H4 (cell line): ENCODE data around the gene SLC24A1. TPM values are rescaled to one million over a fixed set of nuclear protein-coding genes. Genes with fewer than 3 reads are reported as not detected.

Experiments used
- DNase-seq: peaks from one replicate; pipeline ENCODE4 v3.0.0-alpha.2; 2015; ENCODE audit warnings: low spot score
- total RNA-seq: library from RNA; depleted of rRNA; stranded (reverse); fragments of >200 nt; shearing (Covaris generic); gene quantifications from 2 replicates; pipeline ENCODE4 v1.2.3, GENCODE V29; 2014; rRNA removed

SLC24A1 gene
- total RNA-seq, 1 experiment from 2014 or later: 3.9 TPM

DNA sequence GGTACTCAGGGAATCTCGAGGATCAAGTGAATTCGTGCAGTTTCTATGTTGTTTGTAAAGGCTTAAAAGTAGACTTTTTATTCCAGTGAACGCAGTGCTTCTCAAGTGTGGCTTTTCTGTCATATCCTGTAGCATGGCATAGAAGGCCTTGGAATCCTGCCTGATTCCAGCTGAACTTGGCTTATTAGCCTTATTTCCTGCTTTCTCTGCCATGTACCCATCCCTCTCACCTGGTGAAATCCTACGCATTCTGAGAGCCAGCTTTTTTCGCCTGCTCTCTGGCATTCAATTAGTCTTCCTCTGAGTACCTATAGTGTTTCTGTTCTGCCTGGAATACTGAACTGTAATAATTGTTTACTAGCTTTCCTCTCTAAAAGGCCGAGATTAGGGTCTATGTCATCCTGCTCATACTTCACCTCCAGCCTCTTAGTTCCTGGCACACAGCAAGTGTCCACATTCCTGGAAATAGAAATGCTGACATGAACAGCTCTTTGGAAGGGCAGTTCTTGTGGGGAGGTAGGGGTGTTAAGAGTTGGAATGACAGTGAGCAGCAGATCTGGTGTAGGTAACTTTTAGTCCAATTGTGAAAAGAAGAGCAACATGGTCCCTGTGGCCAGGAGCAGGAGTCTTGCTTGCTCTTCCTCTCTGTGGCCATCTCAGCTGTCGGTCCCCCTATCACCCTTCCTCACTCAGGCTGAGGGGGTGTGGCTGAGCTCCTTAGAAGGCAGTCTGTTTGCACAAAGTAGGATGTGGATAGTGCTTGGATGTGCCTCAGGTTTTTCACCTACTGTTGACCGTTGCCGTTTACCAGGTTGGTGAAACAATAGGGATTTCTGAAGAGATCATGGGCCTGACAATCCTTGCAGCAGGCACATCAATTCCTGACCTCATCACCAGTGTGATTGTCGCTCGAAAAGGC, 30.4 kb downstream of the SLC24A1 start:
- DNase-seq: no peak

DNA sequence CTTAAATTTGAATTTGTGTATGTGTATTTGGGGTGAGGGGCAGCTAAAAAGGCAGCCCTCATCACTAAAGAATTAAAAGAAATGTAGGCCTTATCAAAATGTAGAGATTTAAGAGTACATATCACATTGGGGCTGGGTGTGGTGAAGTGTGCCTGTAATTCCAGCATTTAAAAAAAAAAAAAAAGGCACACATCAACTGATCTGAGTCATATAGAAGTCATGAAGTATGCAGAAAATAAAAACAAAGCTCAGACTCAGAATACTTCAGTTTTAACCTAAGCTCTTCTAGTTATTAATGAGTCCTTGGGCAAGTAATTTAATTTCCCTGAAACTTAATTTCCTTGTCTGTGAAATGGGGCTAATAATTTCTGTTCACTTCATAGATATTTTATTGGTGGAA, 31.6 kb downstream of the SLC24A1 start:
- DNase-seq: no peak

GRCh38 chr15:65653801-65654521, 32.2 kb downstream of the SLC24A1 start:
- DNase-seq: no peak

DNA sequence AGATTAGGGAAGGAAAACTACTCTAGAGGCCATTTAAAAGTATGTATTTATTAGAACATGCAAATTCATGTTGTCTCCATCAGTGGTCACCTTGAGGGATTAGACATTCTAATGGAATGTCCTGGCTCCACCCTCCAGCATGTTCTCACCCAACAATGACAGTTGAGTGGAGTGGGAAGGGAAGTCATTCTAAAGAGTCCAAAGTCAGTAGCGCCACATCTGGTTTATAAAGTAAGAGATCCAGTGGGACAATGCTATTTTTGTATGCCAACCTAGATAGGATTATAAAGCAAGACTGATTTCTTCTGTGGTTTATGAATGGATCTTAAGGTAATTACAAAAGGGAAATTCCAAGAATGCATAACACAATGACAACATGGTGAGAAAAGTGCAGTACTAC, 33.3 kb downstream of the SLC24A1 start:
- peak; percentile 30 for DNase-seq

- DNase-seq: no peak
Measured at GRCh38 chr15:65655457-65655856, 33.7 kb downstream of the SLC24A1 start.

DNA sequence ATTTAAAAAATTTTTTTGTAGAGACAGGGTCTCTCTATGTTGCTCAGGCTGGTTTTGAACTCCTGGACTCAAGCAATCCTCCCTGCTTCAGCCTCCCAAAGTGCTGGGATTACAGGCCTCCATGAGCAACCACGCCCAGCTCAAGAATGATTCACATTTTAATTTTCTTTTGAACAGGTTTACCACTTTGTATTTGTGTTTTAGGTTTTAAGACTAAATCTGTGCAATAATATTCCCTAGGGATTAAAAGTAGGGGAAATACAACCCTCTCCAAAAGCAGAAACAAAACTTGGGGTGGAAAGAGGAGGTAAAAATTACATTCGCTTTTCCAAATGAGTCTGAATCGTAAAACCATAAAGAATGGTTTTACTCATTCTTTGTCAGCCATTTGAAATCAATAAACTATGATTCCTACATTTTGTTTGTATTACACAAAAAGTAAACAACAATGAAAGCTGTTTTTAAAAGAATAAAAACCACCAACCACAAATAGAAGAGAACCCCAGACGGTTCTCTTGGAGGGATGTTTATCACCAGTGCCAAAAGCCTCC, 37.8 kb downstream of the SLC24A1 start:
- DNase-seq: no peak

GRCh38 chr15:65660927-65661326, 39.2 kb downstream of the SLC24A1 start:
- DNase-seq: no peak

DNA sequence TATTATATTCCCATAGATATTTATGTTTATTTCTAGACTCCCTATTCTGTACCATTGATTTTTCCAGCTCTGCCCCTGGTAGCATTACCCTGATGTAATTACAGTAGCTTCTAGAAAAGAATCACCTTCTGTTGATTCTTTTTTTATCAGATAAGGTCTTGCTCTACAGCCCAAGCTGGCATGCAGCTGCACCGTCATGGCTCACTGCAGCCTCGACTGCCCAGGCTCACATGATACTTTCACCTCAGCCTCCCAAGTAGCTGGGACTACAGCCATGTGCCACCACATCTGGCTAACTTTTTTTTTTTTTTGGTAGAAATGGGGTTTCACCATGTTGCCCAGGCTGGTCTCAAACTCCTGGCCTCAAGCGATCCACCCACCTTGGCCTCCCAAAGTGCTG, 41.8 kb downstream of the SLC24A1 start:
- no peak for DNase-seq

DNA sequence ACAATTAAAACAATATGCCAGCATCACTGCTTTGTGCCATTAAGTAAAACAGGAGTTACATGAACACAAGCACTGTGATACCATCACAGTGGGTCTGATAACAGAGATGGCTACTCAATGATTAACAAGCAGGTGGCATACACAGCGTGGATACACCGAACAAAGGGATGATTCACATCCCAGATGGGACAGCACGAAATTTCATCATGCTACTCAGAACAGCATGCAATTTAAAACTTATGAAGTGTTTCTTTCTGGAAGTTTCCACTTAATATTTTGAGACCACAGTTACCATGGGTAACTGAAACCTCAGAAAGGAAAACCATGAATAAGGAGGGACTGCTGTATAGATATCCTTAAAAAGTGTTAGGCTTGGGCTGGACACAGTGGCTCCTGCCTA, 44.5 kb downstream of the SLC24A1 start:
- DNase-seq: no peak

GRCh38 chr15:65675551-65675950, 53.8 kb downstream of the SLC24A1 start:
- DNase-seq: no peak

GRCh38 chr15:65676123-65676522, 54.4 kb downstream of the SLC24A1 start:
- no peak for DNase-seq

DNA sequence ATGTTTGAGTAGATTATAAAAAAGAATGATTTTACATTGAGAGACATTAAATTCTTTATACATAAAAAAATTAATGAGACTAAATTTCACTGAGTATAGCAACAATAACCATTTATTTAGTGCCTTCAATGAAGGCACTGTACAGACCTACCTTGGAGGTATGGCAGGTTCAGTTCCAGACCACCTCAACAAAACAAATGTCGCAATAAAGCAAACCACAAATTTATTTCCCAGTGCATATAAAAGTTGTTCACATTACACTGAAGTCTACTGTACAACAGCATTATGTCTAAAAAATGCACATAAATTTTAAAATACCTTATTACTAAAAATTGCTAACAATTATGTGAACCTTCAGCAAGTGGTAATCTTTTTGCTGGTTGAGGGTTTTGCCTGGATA, 58.8 kb downstream of the SLC24A1 start:
- DNase-seq: no peak

GRCh38 chr15:65682404-65682911, 60.7 kb downstream of the SLC24A1 start:
- no peak for DNase-seq

- no peak for DNase-seq
Measured at GRCh38 chr15:65688462-65688861, 66.7 kb downstream of the SLC24A1 start.

GRCh38 chr15:65690173-65690572, 68.4 kb downstream of the SLC24A1 start:
- no peak for DNase-seq

GRCh38 chr15:65690778-65691177, 69.0 kb downstream of the SLC24A1 start:
- DNase-seq: no peak

GRCh38 chr15:65695081-65695480, 73.3 kb downstream of the SLC24A1 start:
- no peak for DNase-seq

Other genes starting within 250 kb of the SLC24A1 start
- not detected in 2 replicates for gene IGDCC3, start 243.9 kb upstream of the SLC24A1 start, total RNA-seq
- gene IGDCC4, start 199.0 kb upstream of the SLC24A1 start, total RNA-seq: 0.10 and 0.14 TPM in 2 replicates
- 10.7 and 16.8 TPM in 2 replicates for gene DPP8, start 104.2 kb upstream of the SLC24A1 start, total RNA-seq
- gene HACD3, start 91.5 kb upstream of the SLC24A1 start, total RNA-seq: 98.2 and 105 TPM in 2 replicates
- 47.0 and 57.1 TPM in 2 replicates for gene INTS14, start 10.8 kb upstream of the SLC24A1 start, total RNA-seq
- 5.4 and 7.2 TPM in 2 replicates for gene DENND4A, start 170.4 kb downstream of the SLC24A1 start, total RNA-seq
- 237 and 253 TPM in 2 replicates for gene RAB11A, start 247.6 kb downstream of the SLC24A1 start, total RNA-seq